ENCODE measurements around the gene MYO1G.

The MYO1G gene

DNA sequence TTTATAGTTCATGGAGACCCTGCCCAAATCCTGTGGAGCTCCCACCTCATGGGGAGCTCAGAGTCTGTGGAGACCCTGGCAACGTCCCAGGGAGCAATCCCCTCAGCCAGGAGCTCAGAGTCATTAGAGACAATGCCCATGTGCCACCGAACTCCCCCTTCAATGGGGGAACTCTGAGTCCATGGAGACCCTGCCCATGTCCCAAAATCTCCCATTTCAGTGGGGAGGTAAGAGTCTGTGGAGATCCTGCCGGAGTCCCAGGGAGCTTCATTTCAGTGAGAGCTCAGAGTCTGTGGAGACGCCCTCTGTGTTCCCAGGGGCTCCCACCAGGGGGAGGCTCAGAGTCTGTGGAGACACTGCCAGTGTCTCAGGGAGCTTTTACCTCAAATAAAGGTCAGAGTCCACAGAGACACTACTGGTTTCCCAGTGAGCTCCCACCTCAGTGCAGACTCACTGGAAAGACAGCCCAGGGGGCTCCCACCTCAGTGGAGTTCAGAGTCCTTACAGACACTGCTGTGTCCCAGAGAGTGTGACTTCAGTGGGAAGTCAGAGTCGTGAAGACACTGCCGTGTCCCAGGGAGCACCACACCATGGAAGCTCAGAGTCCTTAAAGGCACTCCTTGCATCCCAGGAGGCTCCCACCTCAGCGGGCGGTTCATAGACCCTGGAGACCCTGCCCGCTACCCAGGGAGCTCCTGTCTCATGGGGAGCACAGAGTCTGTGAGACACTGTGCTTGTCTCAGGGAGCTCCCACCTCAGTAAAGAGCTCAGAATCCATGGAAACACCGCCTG is 5.0 kb downstream of the MYO1G start:
- POLR2A ChIA-PET, result interaction anchor here (0.7 to 3.5 kb wide), 7 partner anchors 13 to 162 kb away, joined by 3 to 15 read pairs (median 4); partner anchors contain the start of genes CCM2 and TBRG4
- peak in 2 of 3 donors; percentile 46 to 55 for DNase-seq
- H3K4me3 ChIP-seq (ENCODE audit: control insufficient read depth in 1 of 7, extremely low read depth in 1 of 7, insufficient read depth in 4 of 7, low read depth in 2 of 7, low read length in 6 of 7), result no peak overlapping the region
- no peaks in the 10 kb centered on the region for H3K9me3 ChIP-seq (ENCODE audit: control extremely low read depth in 1 of 5, control insufficient read depth in 4 of 5, insufficient read depth in 2 of 5, low read depth in 1 of 5, low read length in 4 of 5)
- H3K27me3 ChIP-seq (replicated peaks in 2 of 5; ENCODE audit: control insufficient read depth in 4 of 5, insufficient read depth in 5 of 5, low read length in 4 of 5), result no peaks in the 10 kb centered on the region
- H3K36me3 ChIP-seq (ENCODE audit: control insufficient read depth in 4 of 4, insufficient read depth in 4 of 4, low read length in 3 of 4), result peaks cover 9 to 82% (median 48%) of the 10 kb centered on the region in 4 experiments
- peaks cover 0 to 42% (median 30%) of the 10 kb centered on the region in 4 experiments for H3K4me1 ChIP-seq (ENCODE audit: control extremely low read depth in 1 of 4, control insufficient read depth in 4 of 4, insufficient read depth in 4 of 4, low read length in 3 of 4)
- CTCF ChIA-PET, result interaction anchor here (0.8 to 15.0 kb wide), 31 partner anchors 10 to 406 kb away, joined by 3 to 204 read pairs (median 6); partner anchors contain the start of gene CCM2
- peak overlapping the region in 1 of 2 experiments; percentile 22 for H3K27ac ChIP-seq (ENCODE audit: insufficient read depth in 1 of 2, low read depth in 1 of 2, low read length in 2 of 2, poor library complexity in 1 of 2, severe bottlenecking in 2 of 2)
- 86% methylated on average over 7 of the region's 10 CpGs for WGBS (ENCODE audit: insufficient coverage)

GRCh38 chr7:44972562-44972961 is 6.3 kb downstream of the MYO1G start:
- WGBS (ENCODE audit: insufficient coverage), result 94% methylated on average over 3 of the region's 3 CpGs
- H3K27ac ChIP-seq (ENCODE audit: insufficient read depth in 1 of 2, low read depth in 1 of 2, low read length in 2 of 2, poor library complexity in 1 of 2, severe bottlenecking in 2 of 2), result no peak overlapping the region
- no peak for DNase-seq
- H3K36me3 ChIP-seq (ENCODE audit: control insufficient read depth in 4 of 4, insufficient read depth in 4 of 4, low read length in 3 of 4), result peaks cover 9 to 93% (median 50%) of the 10 kb centered on the region in 4 experiments
- no peaks in the 10 kb centered on the region for H3K9me3 ChIP-seq (ENCODE audit: control extremely low read depth in 1 of 5, control insufficient read depth in 4 of 5, insufficient read depth in 2 of 5, low read depth in 1 of 5, low read length in 4 of 5)
- no peaks in the 10 kb centered on the region for H3K27me3 ChIP-seq (replicated peaks in 2 of 5; ENCODE audit: control insufficient read depth in 4 of 5, insufficient read depth in 5 of 5, low read length in 4 of 5)
- CTCF ChIA-PET, result interaction anchor here (0.5 to 15.0 kb wide), 21 partner anchors 10 to 162 kb away, joined by 3 to 204 read pairs (median 10); partner anchors contain the start of gene CCM2
- POLR2A ChIA-PET, result interaction anchor here (1.5 to 3.5 kb wide), 2 partner anchors 27 to 29 kb away, joined by 3 to 15 read pairs; partner anchors contain the start of gene CCM2
- H3K4me1 ChIP-seq (ENCODE audit: control extremely low read depth in 1 of 4, control insufficient read depth in 4 of 4, insufficient read depth in 4 of 4, low read length in 3 of 4), result peaks cover 0 to 30% (median 18%) of the 10 kb centered on the region in 4 experiments
- H3K4me3 ChIP-seq (ENCODE audit: control insufficient read depth in 1 of 7, extremely low read depth in 1 of 7, insufficient read depth in 4 of 7, low read depth in 2 of 7, low read length in 6 of 7), result no peak overlapping the region

GRCh38 chr7:44971902-44972441 is 6.8 kb downstream of the MYO1G start:
- Histone ChIP-seq H3K9me3 (ENCODE audit: control extremely low read depth in 1 of 5, control insufficient read depth in 4 of 5, insufficient read depth in 2 of 5, low read depth in 1 of 5, low read length in 4 of 5) (no peaks in the 10 kb centered on the region), H3K27me3 (replicated peaks in 2 of 5; ENCODE audit: control insufficient read depth in 4 of 5, insufficient read depth in 5 of 5, low read length in 4 of 5) (no peaks in the 10 kb centered on the region), H3K27ac (ENCODE audit: insufficient read depth in 1 of 2, low read depth in 1 of 2, low read length in 2 of 2, poor library complexity in 1 of 2, severe bottlenecking in 2 of 2) (no peak overlapping the region), H3K4me3 (ENCODE audit: control insufficient read depth in 1 of 7, extremely low read depth in 1 of 7, insufficient read depth in 4 of 7, low read depth in 2 of 7, low read length in 6 of 7) (no peak overlapping the region), H3K4me1 (ENCODE audit: control extremely low read depth in 1 of 4, control insufficient read depth in 4 of 4, insufficient read depth in 4 of 4, low read length in 3 of 4) (peaks cover 0 to 25% (median 12%) of the 10 kb centered on the region in 4 experiments), H3K36me3 (ENCODE audit: control insufficient read depth in 4 of 4, insufficient read depth in 4 of 4, low read length in 3 of 4) (peaks cover 9 to 97% (median 54%) of the 10 kb centered on the region in 4 experiments)
- no peak for DNase-seq
- CTCF ChIA-PET, result interaction anchor here (0.5 to 15.0 kb wide), 16 partner anchors 10 to 163 kb away, joined by 3 to 204 read pairs (median 14); partner anchors contain the start of gene CCM2
- POLR2A ChIA-PET, result interaction anchor here (3.5 kb wide), 1 partner anchor 27 kb away, joined by 15 read pairs; the partner anchor contains the start of gene CCM2
- 92% methylated on average over 5 of the region's 5 CpGs for WGBS (ENCODE audit: insufficient coverage)

DNA sequence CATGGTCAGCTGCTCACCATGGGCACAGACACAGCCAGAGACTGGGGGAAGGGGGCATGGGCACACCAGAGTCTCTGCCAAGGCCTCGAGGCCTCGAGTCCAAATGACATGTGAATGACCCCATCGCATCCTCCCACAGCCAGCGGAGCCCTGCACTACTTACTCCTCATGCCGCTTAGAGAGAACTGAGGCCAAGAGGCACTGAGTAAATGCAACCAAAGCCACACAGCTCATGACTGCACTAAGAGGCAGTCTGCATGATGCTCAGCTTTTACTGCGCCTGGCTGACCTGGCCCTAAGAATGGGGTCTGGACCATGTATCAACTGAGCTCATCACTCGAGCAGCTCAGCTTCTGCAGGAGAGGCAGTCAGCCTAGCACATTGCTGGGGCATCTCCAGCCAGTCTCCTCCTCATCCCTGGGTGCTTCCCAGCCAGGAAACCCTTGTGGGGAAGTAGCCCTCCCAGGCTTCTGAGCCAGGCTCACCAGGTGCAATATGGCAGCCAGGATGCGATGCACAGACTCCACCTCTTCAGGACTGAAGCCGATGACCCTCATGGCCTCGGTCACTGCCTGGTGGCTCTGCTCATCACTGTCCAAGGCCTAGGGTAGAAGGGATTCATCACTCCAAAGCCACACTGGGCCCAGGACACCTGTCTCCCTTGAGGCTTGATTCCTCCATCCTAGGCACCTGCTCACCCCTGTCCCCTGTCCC is 7.5 kb downstream of the MYO1G start:
- Histone ChIP-seq H3K4me3 (ENCODE audit: control insufficient read depth in 1 of 7, extremely low read depth in 1 of 7, insufficient read depth in 4 of 7, low read depth in 2 of 7, low read length in 6 of 7) (no peak overlapping the region), H3K36me3 (ENCODE audit: control insufficient read depth in 4 of 4, insufficient read depth in 4 of 4, low read length in 3 of 4) (peaks cover 11 to 97% (median 56%) of the 10 kb centered on the region in 4 experiments), H3K27ac (ENCODE audit: insufficient read depth in 1 of 2, low read depth in 1 of 2, low read length in 2 of 2, poor library complexity in 1 of 2, severe bottlenecking in 2 of 2) (no peak overlapping the region), H3K27me3 (replicated peaks in 2 of 5; ENCODE audit: control insufficient read depth in 4 of 5, insufficient read depth in 5 of 5, low read length in 4 of 5) (no peaks in the 10 kb centered on the region), H3K4me1 (ENCODE audit: control extremely low read depth in 1 of 4, control insufficient read depth in 4 of 4, insufficient read depth in 4 of 4, low read length in 3 of 4) (peaks cover 0 to 19% (median 5%) of the 10 kb centered on the region in 4 experiments), H3K9me3 (ENCODE audit: control extremely low read depth in 1 of 5, control insufficient read depth in 4 of 5, insufficient read depth in 2 of 5, low read depth in 1 of 5, low read length in 4 of 5) (no peaks in the 10 kb centered on the region)
- WGBS (ENCODE audit: insufficient coverage), result 97% methylated on average over 7 of the region's 10 CpGs
- no peak for DNase-seq
- ChIA-PET POLR2A (interaction anchor here (0.6 to 3.5 kb wide), 2 partner anchors 28 to 31 kb away, joined by 5 to 15 read pairs; partner anchors contain the start of gene CCM2), CTCF (interaction anchor here (2.2 to 15.0 kb wide), 8 partner anchors 13 to 163 kb away, joined by 4 to 204 read pairs (median 42); partner anchors contain the start of gene CCM2)

GRCh38 chr7:44970523-44971051 is 8.2 kb downstream of the MYO1G start:
- 96% methylated on average over 17 of the region's 18 CpGs for WGBS (ENCODE audit: insufficient coverage)
- Histone ChIP-seq H3K9me3 (ENCODE audit: control extremely low read depth in 1 of 5, control insufficient read depth in 4 of 5, insufficient read depth in 2 of 5, low read depth in 1 of 5, low read length in 4 of 5) (no peaks in the 10 kb centered on the region), H3K27me3 (replicated peaks in 2 of 5; ENCODE audit: control insufficient read depth in 4 of 5, insufficient read depth in 5 of 5, low read length in 4 of 5) (no peaks in the 10 kb centered on the region), H3K27ac (ENCODE audit: insufficient read depth in 1 of 2, low read depth in 1 of 2, low read length in 2 of 2, poor library complexity in 1 of 2, severe bottlenecking in 2 of 2) (no peak overlapping the region), H3K4me1 (ENCODE audit: control extremely low read depth in 1 of 4, control insufficient read depth in 4 of 4, insufficient read depth in 4 of 4, low read length in 3 of 4) (peaks cover 0 to 11% (median under 1%) of the 10 kb centered on the region in 4 experiments), H3K36me3 (ENCODE audit: control insufficient read depth in 4 of 4, insufficient read depth in 4 of 4, low read length in 3 of 4) (peaks cover 9 to 97% (median 58%) of the 10 kb centered on the region in 4 experiments), H3K4me3 (ENCODE audit: control insufficient read depth in 1 of 7, extremely low read depth in 1 of 7, insufficient read depth in 4 of 7, low read depth in 2 of 7, low read length in 6 of 7) (no peak overlapping the region)
- ChIA-PET CTCF (interaction anchor here (4.4 to 15.0 kb wide), 4 partner anchors 19 to 164 kb away, joined by 48 to 204 read pairs (median 140); partner anchors contain the start of gene CCM2), POLR2A (interaction anchor here (0.6 kb wide), 1 partner anchor 32 kb away, joined by 5 read pairs; no protein-coding TSS in a partner anchor)
- DNase-seq, result no peak

DNA sequence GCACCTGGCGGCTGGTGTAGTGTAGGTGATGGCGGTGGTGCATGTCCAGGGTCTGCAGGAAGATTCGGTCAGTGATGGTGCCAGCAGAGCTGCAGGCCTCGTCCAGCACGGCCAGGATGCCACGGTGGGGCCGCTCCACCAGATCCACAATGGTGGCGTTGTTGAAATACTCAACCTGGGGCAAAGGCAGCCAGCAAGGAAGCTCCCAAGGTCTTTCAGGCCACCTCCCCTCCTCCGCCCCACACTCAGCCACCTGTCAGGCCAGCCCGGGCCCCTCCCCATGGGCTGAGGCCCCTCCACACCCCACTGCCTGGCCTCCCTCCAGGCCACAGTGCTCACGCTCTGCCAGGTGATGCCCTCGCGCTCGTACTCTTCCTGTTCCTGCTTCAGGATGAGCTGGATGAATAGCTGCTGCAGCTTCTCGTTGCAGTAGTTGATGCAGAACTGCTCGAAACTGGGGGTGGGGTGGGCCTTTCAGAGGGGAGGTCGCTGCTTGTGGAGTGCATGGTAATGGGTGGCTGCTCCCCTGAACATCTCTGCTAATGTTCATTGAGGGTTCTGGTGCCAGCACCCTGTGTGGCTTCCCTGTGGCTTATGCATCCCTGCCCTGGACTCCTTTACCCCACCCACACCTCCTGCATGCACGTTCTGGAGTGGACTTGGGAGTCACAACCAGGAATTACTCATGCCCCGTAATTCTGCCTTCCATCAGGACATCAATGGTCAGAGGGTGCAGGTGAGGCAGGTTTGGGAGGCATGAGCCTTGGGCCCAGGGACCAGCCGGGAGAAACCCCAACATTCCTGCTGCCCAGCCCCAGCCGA is 8.9 kb downstream of the MYO1G start:
- WGBS (ENCODE audit: insufficient coverage), result 90% methylated on average over 13 of the region's 21 CpGs
- no peaks in the 10 kb centered on the region for H3K27me3 ChIP-seq (replicated peaks in 2 of 5; ENCODE audit: control insufficient read depth in 4 of 5, insufficient read depth in 5 of 5, low read length in 4 of 5)
- H3K9me3 ChIP-seq (ENCODE audit: control extremely low read depth in 1 of 5, control insufficient read depth in 4 of 5, insufficient read depth in 2 of 5, low read depth in 1 of 5, low read length in 4 of 5), result no peaks in the 10 kb centered on the region
- H3K27ac ChIP-seq (ENCODE audit: insufficient read depth in 1 of 2, low read depth in 1 of 2, low read length in 2 of 2, poor library complexity in 1 of 2, severe bottlenecking in 2 of 2), result no peak overlapping the region
- H3K36me3 ChIP-seq (ENCODE audit: control insufficient read depth in 4 of 4, insufficient read depth in 4 of 4, low read length in 3 of 4), result peaks cover 7 to 97% (median 56%) of the 10 kb centered on the region in 4 experiments
- CTCF ChIA-PET, result interaction anchor here (8.4 to 15.0 kb wide), 3 partner anchors 30 to 165 kb away, joined by 138 to 204 read pairs (median 142); partner anchors contain the start of gene CCM2
- H3K4me1 ChIP-seq (ENCODE audit: control extremely low read depth in 1 of 4, control insufficient read depth in 4 of 4, insufficient read depth in 4 of 4, low read length in 3 of 4), result peaks cover 0 to 6% (median under 1%) of the 10 kb centered on the region in 4 experiments
- POLR2A ChIA-PET, result no interaction called here
- no peak overlapping the region for H3K4me3 ChIP-seq (ENCODE audit: control insufficient read depth in 1 of 7, extremely low read depth in 1 of 7, insufficient read depth in 4 of 7, low read depth in 2 of 7, low read length in 6 of 7)
- DNase-seq, result no peak
